SK-N-MC (cell line): ENCODE data around the gene NHSL2.

Source experiments
- EZH2 ChIP-seq: fragments of 200-600 bp; sonication (generic); IDR thresholded peaks from one replicate; pipeline ENCODE4 v1.6.1; 2017; ENCODE audit warnings: antibody characterized with exemption
- POLR2AphosphoS5 ChIP-seq: IDR thresholded peaks from 2 replicates; pipeline ENCODE4 v1.6.1; 2012; ENCODE audit warnings: mild to moderate bottlenecking, low read depth, low read length, borderline replicate concordance

GRCh38 chrX:71910986-71911730, 513 bp downstream of the NHSL2 start:
- TF ChIP-seq POLR2AphosphoS5 (no peak), EZH2 (no peak)
